ENCODE measurements around the gene CTNNA2.

GRCh38 chr2:79716266-79716665 is 203.4 kb downstream of the CTNNA2 start:
- TF ChIP-seq, protein P1, sequence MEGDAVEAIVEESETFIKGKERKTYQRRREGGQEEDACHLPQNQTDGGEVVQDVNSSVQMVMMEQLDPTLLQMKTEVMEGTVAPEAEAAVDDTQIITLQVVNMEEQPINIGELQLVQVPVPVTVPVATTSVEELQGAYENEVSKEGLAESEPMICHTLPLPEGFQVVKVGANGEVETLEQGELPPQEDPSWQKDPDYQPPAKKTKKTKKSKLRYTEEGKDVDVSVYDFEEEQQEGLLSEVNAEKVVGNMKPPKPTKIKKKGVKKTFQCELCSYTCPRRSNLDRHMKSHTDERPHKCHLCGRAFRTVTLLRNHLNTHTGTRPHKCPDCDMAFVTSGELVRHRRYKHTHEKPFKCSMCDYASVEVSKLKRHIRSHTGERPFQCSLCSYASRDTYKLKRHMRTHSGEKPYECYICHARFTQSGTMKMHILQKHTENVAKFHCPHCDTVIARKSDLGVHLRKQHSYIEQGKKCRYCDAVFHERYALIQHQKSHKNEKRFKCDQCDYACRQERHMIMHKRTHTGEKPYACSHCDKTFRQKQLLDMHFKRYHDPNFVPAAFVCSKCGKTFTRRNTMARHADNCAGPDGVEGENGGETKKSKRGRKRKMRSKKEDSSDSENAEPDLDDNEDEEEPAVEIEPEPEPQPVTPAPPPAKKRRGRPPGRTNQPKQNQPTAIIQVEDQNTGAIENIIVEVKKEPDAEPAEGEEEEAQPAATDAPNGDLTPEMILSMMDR (conservative IDR thresholded peaks at IDR 0.05 in 1 of 2, IDR thresholded peaks at IDR 0.05 in 1 of 2; ENCODE audit: extremely low read depth in 1 of 2, insufficient read depth in 1 of 2, low read depth in 1 of 2, low read length in 2 of 2), result no peak
- TF ChIP-seq EZH2 (IDR thresholded peaks at IDR 0.05; ENCODE audit: borderline replicate concordance, low read length), result no peak

Data from mammary epithelial cell (primary cell).